Peyer's patch (tissue), 4 donors: ENCODE measurements around the gene KAT2B.

Experiments used
- POLR2A ChIP-seq, 2 donors: fragments of 450-650 bp; IDR thresholded peaks; one replicate each; pipeline ENCODE4 v1.5.1; 2017; ENCODE audit warnings: antibody characterized with exemption in 2 of 2, mild to moderate bottlenecking in 2 of 2, moderate library complexity in 2 of 2
- TF ChIP-seq, protein P1 (sequence below), 6 experiments: fragments of 450-650 bp in 4 of 6; fragments of 200-600 bp in 2 of 6; sonication (generic) in 1 of 6; IDR thresholded peaks; one replicate each; pipeline ENCODE4 v1.5.1; 2017 to 2019; ENCODE audit warnings: antibody characterized with exemption in 6 of 6, mild to moderate bottlenecking in 3 of 6, moderate library complexity in 1 of 6

DNA sequence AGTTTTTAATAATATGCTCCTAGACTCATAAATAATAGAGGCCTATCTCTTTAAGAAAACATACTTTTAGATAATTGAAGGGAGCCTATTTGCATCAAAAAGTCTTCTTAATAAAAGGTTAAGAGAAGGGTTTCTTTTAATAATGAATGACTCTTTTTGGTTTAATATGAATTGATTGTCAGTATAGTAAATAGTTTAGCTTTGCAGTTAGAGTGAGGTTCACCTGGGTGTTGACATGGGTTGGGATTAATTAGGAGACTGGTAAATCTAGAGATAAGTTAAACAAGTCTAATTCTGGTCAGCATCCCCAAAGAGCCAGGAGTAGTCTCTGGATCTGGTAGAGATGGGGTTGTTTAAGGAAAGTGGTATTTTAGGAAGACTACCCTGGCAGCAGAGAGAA lies 43.0 kb downstream of the KAT2B start:
- TF ChIP-seq, protein P1, sequence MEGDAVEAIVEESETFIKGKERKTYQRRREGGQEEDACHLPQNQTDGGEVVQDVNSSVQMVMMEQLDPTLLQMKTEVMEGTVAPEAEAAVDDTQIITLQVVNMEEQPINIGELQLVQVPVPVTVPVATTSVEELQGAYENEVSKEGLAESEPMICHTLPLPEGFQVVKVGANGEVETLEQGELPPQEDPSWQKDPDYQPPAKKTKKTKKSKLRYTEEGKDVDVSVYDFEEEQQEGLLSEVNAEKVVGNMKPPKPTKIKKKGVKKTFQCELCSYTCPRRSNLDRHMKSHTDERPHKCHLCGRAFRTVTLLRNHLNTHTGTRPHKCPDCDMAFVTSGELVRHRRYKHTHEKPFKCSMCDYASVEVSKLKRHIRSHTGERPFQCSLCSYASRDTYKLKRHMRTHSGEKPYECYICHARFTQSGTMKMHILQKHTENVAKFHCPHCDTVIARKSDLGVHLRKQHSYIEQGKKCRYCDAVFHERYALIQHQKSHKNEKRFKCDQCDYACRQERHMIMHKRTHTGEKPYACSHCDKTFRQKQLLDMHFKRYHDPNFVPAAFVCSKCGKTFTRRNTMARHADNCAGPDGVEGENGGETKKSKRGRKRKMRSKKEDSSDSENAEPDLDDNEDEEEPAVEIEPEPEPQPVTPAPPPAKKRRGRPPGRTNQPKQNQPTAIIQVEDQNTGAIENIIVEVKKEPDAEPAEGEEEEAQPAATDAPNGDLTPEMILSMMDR (IDR thresholded peaks at IDR 0.05): no peak
- TF ChIP-seq POLR2A (IDR thresholded peaks at IDR 0.05): no peak
